Measurements from ENCODE around the gene ISY1. TPM values are rescaled to one million over a fixed set of nuclear protein-coding genes. Genes with fewer than 3 reads are reported as not detected.

ISY1 gene
- total RNA-seq, 1 experiment from 2014 or later: 62.3 TPM

DNA sequence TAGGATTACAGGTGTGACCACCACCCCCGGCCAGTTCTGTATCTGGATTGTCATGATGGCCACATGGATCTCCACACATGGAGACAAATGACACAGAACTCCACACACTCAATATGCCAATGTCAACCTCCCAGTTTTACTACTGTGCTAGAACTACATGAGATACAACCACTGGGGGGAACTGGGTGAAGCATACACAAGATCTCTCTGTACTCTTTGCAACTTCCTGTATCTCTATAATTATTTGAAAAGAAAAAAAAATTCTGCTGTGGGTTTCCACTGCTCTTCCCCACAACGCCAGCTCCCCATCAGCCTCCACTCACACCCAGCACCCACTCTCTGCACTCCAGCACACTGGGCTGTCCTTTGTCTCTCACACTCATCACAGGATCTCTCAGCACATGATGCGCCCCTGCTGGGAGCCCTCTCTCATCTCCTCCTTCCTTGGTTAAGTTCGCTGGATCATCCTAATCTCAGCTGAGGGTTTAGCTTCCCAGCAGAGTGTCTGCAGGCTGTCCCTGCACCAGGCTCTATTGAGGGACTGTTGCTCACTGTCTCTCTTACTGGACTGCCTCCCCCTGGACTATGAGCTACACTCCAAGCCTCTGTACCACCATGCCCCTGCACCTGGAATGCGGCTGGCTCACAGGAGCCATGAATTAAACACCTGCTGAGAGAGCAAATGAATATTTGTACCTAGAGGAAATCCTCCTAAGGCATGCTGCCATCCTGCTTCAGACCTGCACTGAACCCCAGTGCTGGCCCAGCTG is 28.6 kb downstream of the ISY1 start:
- CTCF ChIA-PET: no interaction called here
- BruUV-seq (replicated peaks): no TSS peak

DNA sequence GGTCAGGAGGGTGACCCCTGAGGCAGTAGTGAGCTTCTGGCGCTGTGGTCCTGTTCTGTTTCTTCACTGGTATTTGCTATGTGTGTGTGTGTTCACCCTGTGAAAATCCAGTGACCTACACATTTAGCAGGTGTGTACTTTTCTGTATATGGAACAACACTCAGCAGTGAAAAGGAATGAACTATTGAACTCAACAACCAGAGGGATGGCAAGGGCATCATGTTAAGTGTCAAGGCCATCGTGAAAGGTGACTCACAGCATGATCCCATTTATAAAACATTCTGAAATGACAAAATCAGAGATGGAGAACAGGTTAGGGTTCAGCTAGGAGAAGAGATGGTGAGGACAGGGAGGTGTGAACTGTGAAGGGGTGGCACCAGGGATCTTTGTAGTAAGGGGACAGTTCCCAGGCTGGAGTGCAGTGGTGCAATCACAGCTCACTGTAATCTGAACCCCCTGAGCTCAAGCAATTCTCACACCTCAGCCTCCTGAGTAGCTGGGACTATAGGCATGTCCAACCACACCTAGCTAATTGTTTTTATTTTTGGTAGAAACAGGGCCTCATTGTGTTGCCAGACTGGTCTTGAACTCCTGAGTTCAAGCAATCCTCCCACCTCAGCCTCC is 29.3 kb downstream of the ISY1 start:
- POLR2A ChIA-PET (ENCODE audit: unreplicated experiment): no interaction called here
- no peaks in the 10 kb centered on the region for H3K9me3 ChIP-seq (ENCODE audit: insufficient read depth, low read depth)
- CTCF ChIA-PET: no interaction called here
- H3K4me2 ChIP-seq: no peak overlapping the region
- no TSS peak for BruUV-seq (replicated peaks)
- no peaks in the 10 kb centered on the region for H3K9me2 ChIP-seq (ENCODE audit: insufficient read depth)
- no peak overlapping the region for H2AFZ ChIP-seq
- peaks cover 9% of the 10 kb centered on the region; the same call in 1 of the 2 replicates for H3K36me3 ChIP-seq (ENCODE audit: low read depth)
- H3K79me2 ChIP-seq (ENCODE audit: low read depth): no peaks in the 10 kb centered on the region
- no peaks in the 10 kb centered on the region for H3K27me3 ChIP-seq (ENCODE audit: insufficient read depth, low read depth)
- intact Hi-C loops (cut with micrococcal nuclease; ENCODE audit: unreplicated experiment): no loop called here
- H3K4me1 ChIP-seq (replicated peaks; ENCODE audit: insufficient read depth): no peaks in the 10 kb centered on the region
- TF ChIP-seq, protein P1, sequence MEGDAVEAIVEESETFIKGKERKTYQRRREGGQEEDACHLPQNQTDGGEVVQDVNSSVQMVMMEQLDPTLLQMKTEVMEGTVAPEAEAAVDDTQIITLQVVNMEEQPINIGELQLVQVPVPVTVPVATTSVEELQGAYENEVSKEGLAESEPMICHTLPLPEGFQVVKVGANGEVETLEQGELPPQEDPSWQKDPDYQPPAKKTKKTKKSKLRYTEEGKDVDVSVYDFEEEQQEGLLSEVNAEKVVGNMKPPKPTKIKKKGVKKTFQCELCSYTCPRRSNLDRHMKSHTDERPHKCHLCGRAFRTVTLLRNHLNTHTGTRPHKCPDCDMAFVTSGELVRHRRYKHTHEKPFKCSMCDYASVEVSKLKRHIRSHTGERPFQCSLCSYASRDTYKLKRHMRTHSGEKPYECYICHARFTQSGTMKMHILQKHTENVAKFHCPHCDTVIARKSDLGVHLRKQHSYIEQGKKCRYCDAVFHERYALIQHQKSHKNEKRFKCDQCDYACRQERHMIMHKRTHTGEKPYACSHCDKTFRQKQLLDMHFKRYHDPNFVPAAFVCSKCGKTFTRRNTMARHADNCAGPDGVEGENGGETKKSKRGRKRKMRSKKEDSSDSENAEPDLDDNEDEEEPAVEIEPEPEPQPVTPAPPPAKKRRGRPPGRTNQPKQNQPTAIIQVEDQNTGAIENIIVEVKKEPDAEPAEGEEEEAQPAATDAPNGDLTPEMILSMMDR (conservative IDR thresholded peaks at IDR 0.05): no peak
- TF ChIP-seq EZH2 (IDR thresholded peaks at IDR 0.05; ENCODE audit: low read depth): no peak
- no peaks in the 10 kb centered on the region for H3F3A ChIP-seq (ENCODE audit: insufficient read depth, low read depth)
- H3K27ac ChIP-seq: no peak overlapping the region
- no peak for DNase-seq
- H4K20me1 ChIP-seq (ENCODE audit: insufficient read depth): no peaks in the 10 kb centered on the region
- no peak overlapping the region for H3K4me3 ChIP-seq

More for the DNA sequence above, 28.6 kb downstream of the ISY1 start:
- no peaks in the 10 kb centered on the region for H3K9me2 ChIP-seq (ENCODE audit: insufficient read depth)
- H3K79me2 ChIP-seq (ENCODE audit: low read depth): no peaks in the 10 kb centered on the region
- H2AFZ ChIP-seq: no peak overlapping the region
- no peaks in the 10 kb centered on the region for H3K4me1 ChIP-seq (replicated peaks; ENCODE audit: insufficient read depth)
- H3K4me2 ChIP-seq: no peak overlapping the region
- intact Hi-C loops (cut with micrococcal nuclease; ENCODE audit: unreplicated experiment): no loop called here
- TF ChIP-seq, protein P1 (conservative IDR thresholded peaks at IDR 0.05): no peak
- no peak for TF ChIP-seq EZH2 (IDR thresholded peaks at IDR 0.05; ENCODE audit: low read depth)
- no peak overlapping the region for H3K27ac ChIP-seq
- H3F3A ChIP-seq (ENCODE audit: insufficient read depth, low read depth): no peaks in the 10 kb centered on the region
- DNase-seq: no peak
- POLR2A ChIA-PET (ENCODE audit: unreplicated experiment): interaction anchor here (0.7 kb wide), 1 partner anchor 189 kb away, joined by 4 read pairs; no protein-coding TSS in a partner anchor
- H3K27me3 ChIP-seq (ENCODE audit: insufficient read depth, low read depth): no peaks in the 10 kb centered on the region
- no peak overlapping the region for H3K4me3 ChIP-seq
- H3K9me3 ChIP-seq (ENCODE audit: insufficient read depth, low read depth): no peaks in the 10 kb centered on the region
- peaks cover 9% of the 10 kb centered on the region; the same call in 1 of the 2 replicates for H3K36me3 ChIP-seq (ENCODE audit: low read depth)
- H4K20me1 ChIP-seq (ENCODE audit: insufficient read depth): no peaks in the 10 kb centered on the region

- ChIA-PET CTCF (no interaction called here), POLR2A (ENCODE audit: unreplicated experiment) (no interaction called here)
- H3K4me2 ChIP-seq: no peak overlapping the region
- no peaks in the 10 kb centered on the region for H3K4me1 ChIP-seq (replicated peaks; ENCODE audit: insufficient read depth)
- no TSS peak for BruUV-seq (replicated peaks)
- H3K9me3 ChIP-seq (ENCODE audit: insufficient read depth, low read depth): no peaks in the 10 kb centered on the region
- H4K20me1 ChIP-seq (ENCODE audit: insufficient read depth): no peaks in the 10 kb centered on the region
- H3K36me3 ChIP-seq (ENCODE audit: low read depth): peaks cover 9% of the 10 kb centered on the region; the same call in 1 of the 2 replicates
- H3K27me3 ChIP-seq (ENCODE audit: insufficient read depth, low read depth): no peaks in the 10 kb centered on the region
- no peak overlapping the region for H3K4me3 ChIP-seq
- no peaks in the 10 kb centered on the region for H3K9me2 ChIP-seq (ENCODE audit: insufficient read depth)
- intact Hi-C loops (cut with micrococcal nuclease; ENCODE audit: unreplicated experiment): no loop called here
- H3F3A ChIP-seq (ENCODE audit: insufficient read depth, low read depth): peaks cover 4% of the 10 kb centered on the region; the same call in 1 of the 2 replicates
- H3K79me2 ChIP-seq (ENCODE audit: low read depth): no peaks in the 10 kb centered on the region
- no peak for DNase-seq
- no peak overlapping the region for H2AFZ ChIP-seq
- TF ChIP-seq, protein P1 (conservative IDR thresholded peaks at IDR 0.05): no peak
- no peak for TF ChIP-seq EZH2 (IDR thresholded peaks at IDR 0.05; ENCODE audit: low read depth)
- no peak overlapping the region for H3K27ac ChIP-seq
These were observed 30.5 kb downstream of the ISY1 start for GRCh38 chr3:129130291-129130813.
